GM21526 (cell line): ENCODE results near the gene PCDHGA9.
"Not testable (repeated sequence)": the region's sequence is repeated elsewhere in the genome, so short reads cannot be mapped to it uniquely, and the experiment has no call there.

Experiments
- ATAC-seq: cut with Tn5 transposase; IDR thresholded peaks from one replicate; pipeline ENCODE4 v1.9.1; 2021; ENCODE audit warnings: moderate library complexity; ENCODE audit not compliant: unreplicated experiment, low FRiP score

Gene PCDHGA9

GRCh38 chr5:141383345-141383744, 19.2 kb upstream of the PCDHGA9 start:
- no peak for ATAC-seq

DNA sequence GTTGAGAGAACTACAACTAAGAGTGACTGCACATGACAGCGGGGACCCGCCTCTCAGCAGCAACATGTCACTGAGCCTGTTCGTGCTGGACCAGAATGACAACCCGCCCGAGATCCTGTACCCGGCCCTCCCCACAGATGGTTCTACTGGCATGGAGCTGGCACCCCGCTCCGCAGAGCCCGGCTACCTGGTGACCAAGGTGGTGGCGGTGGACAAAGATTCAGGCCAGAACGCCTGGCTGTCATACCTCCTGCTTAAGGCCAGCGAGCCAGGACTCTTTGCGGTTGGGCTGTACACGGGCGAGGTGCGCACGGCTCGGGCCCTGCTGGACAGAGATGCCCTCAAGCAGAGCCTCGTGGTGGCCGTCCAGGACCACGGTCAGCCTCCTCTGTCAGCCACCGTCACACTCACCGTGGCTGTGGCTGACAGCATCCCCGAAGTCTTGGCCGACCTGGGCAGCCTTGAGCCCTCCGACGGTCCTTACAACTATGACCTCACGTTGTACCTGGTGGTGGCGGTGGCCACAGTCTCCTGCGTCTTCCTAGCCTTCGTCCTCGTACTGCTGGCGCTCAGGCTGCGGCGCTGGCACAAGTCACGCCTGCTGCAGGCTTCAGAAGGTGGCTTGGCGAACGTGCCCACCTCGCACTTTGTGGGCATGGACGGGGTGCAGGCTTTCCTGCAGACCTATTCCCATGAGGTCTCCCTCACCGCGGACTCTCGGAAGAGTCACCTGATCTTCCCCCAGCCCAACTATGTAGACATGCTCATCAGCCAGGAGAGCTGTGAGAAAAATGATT, 17.9 kb upstream of the PCDHGA9 start:
- ATAC-seq, result no peak

- peak; percentile 97 for ATAC-seq
These were observed 14.8 kb upstream of the PCDHGA9 start, which contains the start of gene PCDHGB4 for GRCh38 chr5:141387557-141388311. Gene PCDHGB4 (plus strand): TSS chr5:141387698. CDS start chr5:141387885, 187 bp downstream.

GRCh38 chr5:141388661-141389060, 13.9 kb upstream of the PCDHGA9 start:
- no peak for ATAC-seq

GRCh38 chr5:141389153-141390042, 13.2 kb upstream of the PCDHGA9 start:
- no peak for ATAC-seq

DNA sequence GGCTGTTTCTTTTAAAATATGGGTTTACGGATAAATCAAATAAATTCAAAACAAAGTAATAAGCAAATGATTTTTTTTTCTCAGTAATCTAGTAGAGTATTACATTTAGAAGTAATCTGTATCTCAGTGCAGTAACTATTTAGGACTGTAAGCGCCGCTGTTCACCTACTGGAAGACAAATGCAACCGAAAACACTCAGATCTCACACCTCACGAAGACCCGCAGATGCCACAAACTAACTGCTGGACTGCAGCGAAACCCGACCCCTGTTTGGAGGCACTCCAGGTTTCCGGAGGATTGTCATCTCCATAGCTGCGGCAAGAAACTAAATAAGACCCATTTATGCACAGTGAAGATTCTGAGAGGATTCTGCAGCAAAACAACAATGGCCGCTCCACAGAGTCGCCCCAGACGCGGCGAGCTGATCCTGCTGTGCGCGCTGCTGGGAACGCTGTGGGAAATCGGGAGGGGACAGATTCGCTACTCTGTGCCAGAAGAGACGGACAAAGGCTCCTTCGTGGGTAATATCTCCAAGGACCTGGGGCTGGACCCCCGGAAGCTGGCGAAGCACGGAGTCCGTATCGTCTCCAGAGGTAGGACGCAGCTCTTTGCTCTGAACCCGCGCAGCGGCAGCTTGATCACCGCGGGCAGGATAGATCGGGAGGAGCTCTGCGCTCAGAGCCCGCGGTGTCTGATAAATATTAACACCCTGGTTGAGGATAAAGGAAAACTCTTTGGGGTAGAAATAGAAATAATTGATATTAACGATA, 10.0 kb upstream of the PCDHGA9 start, which contains the start of gene PCDHGA8:
Gene PCDHGA8, plus strand, starts transcription at position 205 of the 770 bp plus-strand sequence. Its CDS starts 181 bp downstream, at position 386.
- no peak for ATAC-seq

DNA sequence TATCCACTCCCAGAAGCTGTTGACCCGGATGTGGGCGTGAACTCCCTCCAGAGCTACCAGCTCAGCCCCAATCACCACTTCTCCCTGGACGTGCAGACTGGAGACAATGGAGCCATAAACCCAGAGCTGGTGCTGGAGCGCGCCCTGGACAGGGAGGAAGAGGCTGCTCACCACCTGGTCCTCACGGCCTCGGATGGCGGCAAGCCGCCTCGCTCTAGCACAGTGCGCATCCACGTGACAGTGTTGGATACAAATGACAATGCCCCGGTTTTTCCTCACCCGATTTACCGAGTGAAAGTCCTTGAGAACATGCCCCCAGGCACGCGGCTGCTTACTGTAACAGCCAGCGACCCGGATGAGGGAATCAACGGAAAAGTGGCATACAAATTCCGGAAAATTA, 9.3 kb upstream of the PCDHGA9 start:
- ATAC-seq, result no peak

- not testable (repeated sequence) for ATAC-seq
These were observed 8.0 kb upstream of the PCDHGA9 start for GRCh38 chr5:141394401-141395187.

DNA sequence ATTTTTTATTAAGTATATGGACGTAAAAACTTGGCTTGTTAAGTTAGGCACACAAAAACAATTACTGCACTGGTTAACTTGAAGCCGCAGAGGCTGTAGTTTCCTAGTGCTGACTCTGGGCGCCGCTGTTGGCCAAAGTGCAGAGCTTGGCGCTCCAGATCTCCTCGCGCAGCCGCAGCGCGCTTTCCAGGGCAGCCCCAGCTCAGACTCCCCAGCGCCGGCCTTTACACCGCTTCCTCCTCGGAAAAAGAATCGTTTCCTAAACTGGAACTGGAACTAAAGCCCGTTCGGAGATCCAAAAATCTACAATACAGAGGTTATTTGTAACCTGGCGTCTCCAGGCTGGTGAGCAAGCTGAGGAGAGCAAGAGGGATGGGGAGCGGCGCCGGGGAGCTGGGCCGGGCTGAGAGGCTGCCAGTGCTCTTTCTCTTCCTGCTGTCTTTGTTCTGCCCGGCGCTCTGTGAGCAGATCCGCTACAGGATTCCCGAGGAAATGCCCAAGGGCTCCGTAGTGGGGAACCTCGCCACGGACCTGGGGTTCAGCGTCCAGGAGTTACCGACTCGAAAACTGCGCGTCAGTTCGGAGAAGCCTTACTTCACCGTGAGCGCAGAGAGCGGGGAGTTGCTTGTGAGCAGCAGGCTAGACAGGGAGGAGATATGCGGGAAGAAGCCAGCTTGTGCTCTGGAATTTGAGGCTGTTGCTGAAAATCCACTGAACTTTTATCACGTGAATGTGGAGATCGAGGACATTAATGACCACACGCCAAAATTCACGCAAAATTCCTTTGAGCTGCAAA, 4.6 kb upstream of the PCDHGA9 start, which contains the start of gene PCDHGB5:
Gene PCDHGB5, plus strand, starts transcription at position 192 of the 796 bp plus-strand sequence. Its CDS starts 181 bp downstream, at position 373.
- ATAC-seq, result peak; percentile 93

GRCh38 chr5:141398608-141399007, 4.0 kb upstream of the PCDHGA9 start:
- ATAC-seq, result no peak

DNA sequence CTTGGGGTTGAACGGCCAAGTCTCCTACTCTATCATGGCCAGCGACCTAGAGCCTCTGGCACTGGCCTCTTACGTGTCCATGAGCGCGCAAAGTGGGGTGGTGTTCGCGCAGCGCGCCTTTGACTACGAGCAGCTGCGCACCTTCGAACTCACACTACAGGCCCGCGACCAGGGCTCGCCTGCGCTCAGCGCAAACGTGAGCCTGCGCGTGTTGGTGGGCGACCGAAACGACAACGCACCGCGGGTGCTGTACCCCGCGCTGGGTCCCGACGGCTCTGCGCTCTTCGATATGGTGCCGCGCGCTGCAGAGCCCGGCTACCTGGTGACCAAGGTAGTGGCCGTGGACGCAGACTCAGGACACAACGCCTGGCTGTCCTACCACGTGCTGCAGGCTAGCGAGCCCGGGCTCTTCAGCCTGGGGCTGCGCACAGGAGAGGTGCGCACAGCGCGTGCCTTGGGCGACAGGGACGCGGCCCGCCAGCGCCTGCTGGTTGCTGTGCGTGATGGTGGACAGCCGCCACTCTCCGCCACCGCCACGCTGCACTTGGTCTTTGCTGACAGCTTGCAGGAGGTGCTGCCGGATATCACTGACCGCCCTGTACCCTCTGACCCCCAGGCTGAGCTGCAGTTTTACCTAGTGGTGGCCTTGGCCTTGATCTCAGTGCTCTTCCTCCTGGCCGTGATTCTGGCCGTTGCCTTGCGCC, 2.9 kb upstream of the PCDHGA9 start:
- ATAC-seq, result no peak

DNA sequence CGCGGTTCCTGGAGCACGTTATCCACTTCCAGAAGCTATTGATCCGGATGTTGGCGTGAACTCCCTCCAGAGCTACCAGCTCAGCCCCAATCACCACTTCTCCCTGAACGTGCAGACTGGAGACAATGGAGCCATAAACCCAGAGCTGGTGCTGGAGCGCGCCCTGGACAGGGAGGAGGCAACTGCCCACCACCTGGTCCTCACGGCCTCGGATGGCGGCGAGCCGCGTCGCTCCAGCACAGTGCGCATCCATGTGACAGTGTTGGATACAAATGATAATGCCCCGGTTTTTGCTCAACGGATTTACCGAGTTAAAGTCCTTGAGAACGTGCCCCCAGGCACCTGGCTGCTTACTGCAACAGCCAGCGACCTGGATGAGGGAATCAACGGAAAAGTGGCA, 809 bp downstream of the PCDHGA9 start:
- no peak for ATAC-seq

DNA sequence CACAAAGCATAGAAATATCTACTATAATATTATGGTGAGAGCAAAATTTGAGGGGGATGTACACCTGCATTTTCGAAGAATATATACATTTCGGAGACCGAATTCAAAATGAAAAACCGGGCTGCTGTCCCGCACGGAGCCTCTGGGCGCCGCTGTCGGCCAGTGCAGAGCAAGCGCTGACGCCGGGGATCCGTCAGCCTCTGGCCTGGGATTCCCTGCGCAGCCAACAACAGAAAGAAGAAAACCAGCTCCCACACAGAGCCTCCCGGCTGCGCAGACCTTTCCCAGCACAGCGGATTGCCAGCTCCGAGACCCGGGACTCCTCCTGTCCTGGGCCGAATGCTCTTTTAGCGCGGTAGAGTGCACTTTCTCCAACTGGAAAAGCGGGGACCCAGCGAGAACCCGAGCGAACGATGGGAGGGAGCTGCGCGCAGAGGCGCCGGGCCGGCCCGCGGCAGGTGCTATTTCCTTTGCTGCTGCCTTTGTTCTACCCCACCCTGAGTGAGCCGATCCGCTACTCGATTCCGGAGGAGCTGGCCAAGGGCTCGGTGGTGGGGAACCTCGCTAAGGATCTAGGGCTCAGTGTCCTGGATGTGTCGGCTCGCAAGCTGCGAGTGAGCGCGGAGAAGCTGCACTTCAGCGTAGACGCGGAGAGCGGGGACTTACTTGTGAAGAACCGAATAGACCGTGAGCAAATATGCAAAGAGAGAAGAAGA, 5.4 kb downstream of the PCDHGA9 start, which contains the start of gene PCDHGB6:
Gene PCDHGB6, plus strand, starts transcription at position 232 of the 716 bp plus-strand sequence. Its CDS starts 182 bp downstream, at position 414.
- ATAC-seq, result peak; percentile 75

GRCh38 chr5:141409598-141410306, 7.2 kb downstream of the PCDHGA9 start:
- no peak for ATAC-seq

DNA sequence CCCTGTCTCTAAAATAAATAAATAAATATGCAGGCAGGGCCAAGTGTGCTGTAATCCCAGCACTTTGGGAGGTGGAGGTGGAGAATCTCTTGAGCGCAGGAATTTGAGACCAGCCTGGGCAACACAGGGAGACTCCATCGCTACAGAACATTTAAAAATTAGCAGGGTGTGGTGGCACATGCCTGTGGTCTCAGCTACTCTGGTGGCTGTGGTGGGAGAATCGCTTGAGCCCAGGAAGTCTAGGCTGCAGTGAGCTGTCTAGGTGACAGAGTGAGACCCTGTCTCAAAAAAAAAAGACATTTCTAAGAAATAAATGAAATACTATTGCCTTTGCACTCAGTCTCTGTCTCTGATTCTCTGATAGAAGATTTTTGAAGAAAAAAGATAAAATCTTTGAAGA, 9.0 kb downstream of the PCDHGA9 start:
- ATAC-seq, result no peak
